HEK293 (cell line): ENCODE results near the gene TMEM178A.

Source experiments
- CTCF ChIA-PET: fragments of 350-600 bp; formaldehyde crosslinking; extraction: SDS; loops from one replicate; lab custom pipeline; 2021; ENCODE audit warnings: antibody characterized with exemption; lab: Yijun Ruan, JAX
- POLR2A ChIA-PET: fragments of 300-600 bp; formaldehyde crosslinking; extraction: SDS; loops from one replicate; lab custom pipeline; 2020; ENCODE audit warnings: antibody characterized with exemption, inconsistent platforms; lab: Yijun Ruan, JAX
- H3K27ac ChIP-seq: fragments of 200-500 bp; sonication (Bioruptor generic); 2 replicates; pipeline ENCODE4 v1.5.1; 2014; ENCODE audit warnings: low read depth, low read length, control low read depth, inconsistent platforms; ENCODE audit errors: extremely low read depth
- H3K36me3 ChIP-seq, 2 experiments: fragments of 200-500 bp in 1 of 2; sonication (Bioruptor generic) in 1 of 2; 1 replicate in 1 of 2; 2 replicates in 1 of 2; pipeline ENCODE4 v1.5.1; 2014 to 2017; ENCODE audit warnings: inconsistent platforms in 2 of 2, low read length in 2 of 2; ENCODE audit not compliant: control insufficient read depth in 2 of 2, insufficient read depth in 1 of 2
- H3K4me1 ChIP-seq: fragments of 200-500 bp; sonication (Bioruptor generic); 2 replicates; pipeline ENCODE4 v1.5.1; 2014; ENCODE audit warnings: mild to moderate bottlenecking, low read length, inconsistent platforms; ENCODE audit not compliant: control insufficient read depth, insufficient read depth
- H3K4me3 ChIP-seq: 2 replicates; pipeline ENCODE4 v1.5.1; 2011; ENCODE audit warnings: low read depth, mild to moderate bottlenecking, control low read depth, low read length, moderate library complexity
- H3K9me3 ChIP-seq: fragments of 200-500 bp; sonication (Bioruptor generic); 2 replicates; pipeline ENCODE4 v1.5.1; 2014; ENCODE audit warnings: low read depth, low read length, inconsistent platforms; ENCODE audit not compliant: control insufficient read depth, insufficient read depth
- GFI1B ChIP-seq: fragments of 450-650 bp; formaldehyde crosslinking; IDR thresholded peaks from 2 replicates; pipeline ENCODE4 v1.5.1; 2016; ENCODE audit warnings: missing biosample characterization, missing genetic modification characterization
- HOXA7 ChIP-seq: sonication (generic); formaldehyde crosslinking; IDR thresholded peaks from 2 replicates; pipeline ENCODE4 v1.8.1; 2022; ENCODE audit warnings: missing genetic modification reagents, borderline replicate concordance
- HOXC10 ChIP-seq: sonication (generic); formaldehyde crosslinking; IDR thresholded peaks from 2 replicates; pipeline ENCODE4 v1.8.1; 2023; ENCODE audit warnings: mild to moderate bottlenecking, missing genetic modification reagents
- KLF9 ChIP-seq: fragments of 450-650 bp; formaldehyde crosslinking; IDR thresholded peaks from 2 replicates; pipeline ENCODE4 v1.5.1; 2016; ENCODE audit warnings: missing biosample characterization, missing genetic modification characterization, low read depth
- TRIM28 ChIP-seq: IDR thresholded peaks from 2 replicates; pipeline ENCODE4 v1.6.1; 2011; ENCODE audit warnings: low read length, control low read depth, borderline replicate concordance
- ZBTB17 ChIP-seq: fragments of 450-650 bp; formaldehyde crosslinking; IDR thresholded peaks from 2 replicates; pipeline ENCODE4 v1.5.1; 2016; ENCODE audit warnings: missing biosample characterization, missing genetic modification characterization
- ZBTB48 ChIP-seq: fragments of 450-650 bp; formaldehyde crosslinking; IDR thresholded peaks from 2 replicates; pipeline ENCODE4 v1.5.1; 2016; ENCODE audit warnings: missing biosample characterization, missing genetic modification characterization
- ZBTB7A ChIP-seq: fragments of 450-650 bp; formaldehyde crosslinking; IDR thresholded peaks from 2 replicates; pipeline ENCODE4 v1.5.1; 2016; ENCODE audit warnings: low read depth, missing biosample characterization, missing genetic modification characterization
- ZEB2 ChIP-seq: fragments of 450-650 bp; formaldehyde crosslinking; IDR thresholded peaks from 2 replicates; pipeline ENCODE4 v1.5.1; 2016; ENCODE audit warnings: missing biosample characterization, missing genetic modification characterization
- ZNF132 ChIP-seq: fragments of 450-650 bp; formaldehyde crosslinking; IDR thresholded peaks from 2 replicates; pipeline ENCODE4 v1.5.1; 2017; ENCODE audit warnings: missing biosample characterization, missing genetic modification characterization, borderline replicate concordance
- ZNF169 ChIP-seq: fragments of 450-650 bp; formaldehyde crosslinking; IDR thresholded peaks from 2 replicates; pipeline ENCODE4 v1.5.1; 2016; ENCODE audit warnings: missing biosample characterization, missing genetic modification characterization
- ZNF175 ChIP-seq: fragments of 450-650 bp; formaldehyde crosslinking; IDR thresholded peaks from 2 replicates; pipeline ENCODE4 v1.5.1; 2016; ENCODE audit warnings: missing biosample characterization, missing genetic modification characterization
- ZNF19 ChIP-seq: fragments of 450-650 bp; formaldehyde crosslinking; IDR thresholded peaks from 2 replicates; pipeline ENCODE4; 2016; ENCODE audit warnings: missing biosample characterization, missing genetic modification characterization, low read depth
- ZNF341 ChIP-seq: fragments of 450-650 bp; formaldehyde crosslinking; IDR thresholded peaks from 2 replicates; pipeline ENCODE4; 2016; ENCODE audit warnings: low read depth, missing biosample characterization, missing genetic modification characterization
- ZNF473 ChIP-seq: fragments of 450-650 bp; formaldehyde crosslinking; IDR thresholded peaks from 2 replicates; pipeline ENCODE4 v1.5.1; 2017; ENCODE audit warnings: missing biosample characterization, missing genetic modification characterization
- ZNF514 ChIP-seq: fragments of 450-650 bp; formaldehyde crosslinking; IDR thresholded peaks from 2 replicates; pipeline ENCODE4 v1.5.1; 2016; ENCODE audit warnings: missing biosample characterization, missing genetic modification characterization
- ZNF600 ChIP-seq: fragments of 450-650 bp; formaldehyde crosslinking; IDR thresholded peaks from 2 replicates; pipeline ENCODE4 v1.5.1; 2016; ENCODE audit warnings: missing biosample characterization, missing genetic modification characterization
- ZNF623 ChIP-seq: fragments of 450-650 bp; formaldehyde crosslinking; IDR thresholded peaks from 2 replicates; pipeline ENCODE4 v1.5.1; 2016; ENCODE audit warnings: missing biosample characterization, missing genetic modification characterization
- ZNF660 ChIP-seq: fragments of 450-650 bp; IDR thresholded peaks from 2 replicates; pipeline ENCODE4 v1.5.1; 2018; ENCODE audit warnings: missing biosample characterization, mild to moderate bottlenecking, missing genetic modification characterization
- TF ChIP-seq, protein P1 (sequence below): fragments of 450-650 bp; formaldehyde crosslinking; optimal IDR thresholded peaks from 2 replicates; pipeline ENCODE3; 2016; ENCODE audit warnings: missing biosample characterization, mild to moderate bottlenecking, missing genetic modification characterization
- TF ChIP-seq, protein P2 (sequence below): fragments of 450-650 bp; formaldehyde crosslinking; IDR thresholded peaks from 2 replicates; pipeline ENCODE4 v1.5.1; 2016; ENCODE audit warnings: missing biosample characterization, missing genetic modification characterization
- TF ChIP-seq, protein P3 (sequence below): fragments of 450-650 bp; formaldehyde crosslinking; IDR thresholded peaks from 2 replicates; pipeline ENCODE4 v1.5.1; 2016; ENCODE audit warnings: missing biosample characterization, missing genetic modification characterization

The TMEM178A gene

DNA sequence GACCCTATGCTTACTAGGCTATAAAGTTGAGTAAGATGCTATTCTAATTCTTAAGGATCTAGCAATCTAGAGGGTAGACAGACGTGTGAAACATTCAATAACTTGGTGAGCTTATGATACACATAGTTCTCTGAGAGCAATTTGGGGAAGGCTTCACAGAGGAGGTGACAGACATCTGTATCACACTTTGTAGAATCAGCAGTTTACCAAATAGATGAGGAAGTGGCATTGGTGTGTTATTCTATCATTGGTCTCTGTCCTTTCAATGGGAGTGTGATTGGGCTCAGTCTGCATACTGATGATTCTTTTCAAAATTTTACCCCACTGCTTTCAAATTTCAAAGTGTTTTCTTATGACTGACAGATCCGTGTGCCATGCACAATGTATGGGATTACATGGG is 47.0 kb upstream of the TMEM178A start:
- ChIA-PET POLR2A (no interaction called here), CTCF (interaction anchor here (0.7 to 1.3 kb wide), 4 partner anchors 25 to 111 kb away, joined by 3 to 5 read pairs (median 3); no protein-coding TSS in a partner anchor)
- Histone ChIP-seq H3K4me3 (no peak overlapping the region), H3K27ac (no peak overlapping the region), H3K4me1 (peaks cover 3% of the 10 kb centered on the region; the same call in 1 of the 2 replicates), H3K36me3 (no peaks in the 10 kb centered on the region), H3K9me3 (no peaks in the 10 kb centered on the region)
- TF ChIP-seq ZNF169 (tag by site-specific recombination) (no peak), ZNF132 (tag by site-specific recombination) (no peak), ZBTB7A (no peak), ZBTB17 (tag by site-specific recombination) (no peak), ZNF19 (tag by site-specific recombination) (no peak), HOXC10 (no peak), ZBTB48 (tag by site-specific recombination) (no peak), GFI1B (tag by site-specific recombination) (no peak), ZEB2 (tag by site-specific recombination) (no peak), ZNF473 (tag by site-specific recombination) (no peak), ZNF341 (tag by site-specific recombination) (no peak), KLF9 (tag by site-specific recombination) (no peak), ZNF175 (tag by site-specific recombination) (no peak), ZNF623 (tag by site-specific recombination) (no peak), TRIM28 (no peak), ZNF514 (tag by site-specific recombination) (no peak), HOXA7 (CRISPR knock-in tag) (no peak)
- TF ChIP-seq, protein P1, sequence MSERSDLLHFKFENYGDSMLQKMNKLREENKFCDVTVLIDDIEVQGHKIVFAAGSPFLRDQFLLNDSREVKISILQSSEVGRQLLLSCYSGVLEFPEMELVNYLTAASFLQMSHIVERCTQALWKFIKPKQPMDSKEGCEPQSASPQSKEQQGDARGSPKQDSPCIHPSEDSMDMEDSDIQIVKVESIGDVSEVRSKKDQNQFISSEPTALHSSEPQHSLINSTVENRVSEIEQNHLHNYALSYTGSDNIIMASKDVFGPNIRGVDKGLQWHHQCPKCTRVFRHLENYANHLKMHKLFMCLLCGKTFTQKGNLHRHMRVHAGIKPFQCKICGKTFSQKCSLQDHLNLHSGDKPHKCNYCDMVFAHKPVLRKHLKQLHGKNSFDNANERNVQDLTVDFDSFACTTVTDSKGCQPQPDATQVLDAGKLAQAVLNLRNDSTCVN: no peak

GRCh38 chr2:39620067-39620466 is 45.6 kb upstream of the TMEM178A start:
- CTCF ChIA-PET: no interaction called here
- H3K9me3 ChIP-seq: no peaks in the 10 kb centered on the region
- H3K4me3 ChIP-seq: no peak overlapping the region
- H3K36me3 ChIP-seq: no peaks in the 10 kb centered on the region
- TF ChIP-seq ZBTB17 (tag by site-specific recombination) (0 out of 2 replicates have a peak, but pooled peaks have one; percentile 18), ZNF660 (tag by site-specific recombination) (peak; percentile 22; the same call in 1 of the 2 replicates), ZNF600 (tag by site-specific recombination) (no peak)
- TF ChIP-seq, protein P2, sequence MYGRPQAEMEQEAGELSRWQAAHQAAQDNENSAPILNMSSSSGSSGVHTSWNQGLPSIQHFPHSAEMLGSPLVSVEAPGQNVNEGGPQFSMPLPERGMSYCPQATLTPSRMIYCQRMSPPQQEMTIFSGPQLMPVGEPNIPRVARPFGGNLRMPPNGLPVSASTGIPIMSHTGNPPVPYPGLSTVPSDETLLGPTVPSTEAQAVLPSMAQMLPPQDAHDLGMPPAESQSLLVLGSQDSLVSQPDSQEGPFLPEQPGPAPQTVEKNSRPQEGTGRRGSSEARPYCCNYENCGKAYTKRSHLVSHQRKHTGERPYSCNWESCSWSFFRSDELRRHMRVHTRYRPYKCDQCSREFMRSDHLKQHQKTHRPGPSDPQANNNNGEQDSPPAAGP: no peak
- TF ChIP-seq, protein P3, sequence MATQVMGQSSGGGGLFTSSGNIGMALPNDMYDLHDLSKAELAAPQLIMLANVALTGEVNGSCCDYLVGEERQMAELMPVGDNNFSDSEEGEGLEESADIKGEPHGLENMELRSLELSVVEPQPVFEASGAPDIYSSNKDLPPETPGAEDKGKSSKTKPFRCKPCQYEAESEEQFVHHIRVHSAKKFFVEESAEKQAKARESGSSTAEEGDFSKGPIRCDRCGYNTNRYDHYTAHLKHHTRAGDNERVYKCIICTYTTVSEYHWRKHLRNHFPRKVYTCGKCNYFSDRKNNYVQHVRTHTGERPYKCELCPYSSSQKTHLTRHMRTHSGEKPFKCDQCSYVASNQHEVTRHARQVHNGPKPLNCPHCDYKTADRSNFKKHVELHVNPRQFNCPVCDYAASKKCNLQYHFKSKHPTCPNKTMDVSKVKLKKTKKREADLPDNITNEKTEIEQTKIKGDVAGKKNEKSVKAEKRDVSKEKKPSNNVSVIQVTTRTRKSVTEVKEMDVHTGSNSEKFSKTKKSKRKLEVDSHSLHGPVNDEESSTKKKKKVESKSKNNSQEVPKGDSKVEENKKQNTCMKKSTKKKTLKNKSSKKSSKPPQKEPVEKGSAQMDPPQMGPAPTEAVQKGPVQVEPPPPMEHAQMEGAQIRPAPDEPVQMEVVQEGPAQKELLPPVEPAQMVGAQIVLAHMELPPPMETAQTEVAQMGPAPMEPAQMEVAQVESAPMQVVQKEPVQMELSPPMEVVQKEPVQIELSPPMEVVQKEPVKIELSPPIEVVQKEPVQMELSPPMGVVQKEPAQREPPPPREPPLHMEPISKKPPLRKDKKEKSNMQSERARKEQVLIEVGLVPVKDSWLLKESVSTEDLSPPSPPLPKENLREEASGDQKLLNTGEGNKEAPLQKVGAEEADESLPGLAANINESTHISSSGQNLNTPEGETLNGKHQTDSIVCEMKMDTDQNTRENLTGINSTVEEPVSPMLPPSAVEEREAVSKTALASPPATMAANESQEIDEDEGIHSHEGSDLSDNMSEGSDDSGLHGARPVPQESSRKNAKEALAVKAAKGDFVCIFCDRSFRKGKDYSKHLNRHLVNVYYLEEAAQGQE (tag by site-specific recombination): no peak
- POLR2A ChIA-PET: no interaction called here
- peaks cover 3% of the 10 kb centered on the region; the same call in 1 of the 2 replicates for H3K4me1 ChIP-seq
- H3K27ac ChIP-seq: no peak overlapping the region
